ENCODE measurements around the gene XRCC4. TPM values are rescaled to one million over a fixed set of nuclear protein-coding genes. Genes with fewer than 3 reads are reported as not detected.

The XRCC4 gene
- total and polyA plus RNA-seq, 2 of the 13 experiments (the other 11 are each of a cell fraction or from before 2014, with no cell fraction given), result 2.8 to 12.6 TPM

DNA sequence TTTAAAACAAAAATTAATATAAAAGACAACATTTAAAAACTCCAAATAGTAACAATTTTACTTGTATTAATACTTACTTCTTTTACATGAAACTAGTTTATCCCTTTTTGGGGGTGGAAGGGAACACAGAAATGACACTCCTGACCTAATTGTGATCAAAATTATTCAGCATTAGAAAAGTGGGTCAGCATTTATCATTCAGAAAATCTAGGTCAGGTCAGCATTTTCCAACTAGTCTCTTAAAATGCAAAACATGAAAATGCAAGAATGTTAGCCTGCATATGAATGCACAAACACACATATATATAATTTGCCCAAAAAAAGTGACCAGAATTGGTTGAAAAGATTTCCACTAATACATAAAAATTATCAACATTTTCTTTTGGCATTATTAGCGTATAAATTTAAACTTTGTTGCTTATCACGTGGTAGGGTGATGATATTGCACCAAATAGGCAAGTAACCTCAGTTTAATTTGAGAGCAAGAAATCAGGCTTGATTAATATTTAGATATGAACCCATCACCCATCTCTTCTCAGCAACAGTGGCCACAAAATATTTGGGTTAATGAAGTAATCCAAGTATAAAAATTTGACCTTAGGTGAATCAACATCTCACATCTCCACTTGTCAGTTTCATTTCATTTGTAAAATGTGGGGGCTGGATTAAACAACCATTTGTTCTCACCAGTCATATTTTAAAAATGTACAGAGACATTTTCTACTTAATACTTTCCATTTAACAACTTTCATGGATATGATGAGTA lies 5.9 kb upstream of the XRCC4 start:
- no peak overlapping the region; the same call in 1 of the 2 replicates for H3K4me2 ChIP-seq (ENCODE audit: low read depth, low read length)
- peaks cover 0 to 1% of the 10 kb centered on the region in 2 experiments; a peak in 1 of 5 replicates for H3K36me3 ChIP-seq (replicated peaks in 1 of 2; ENCODE audit: control insufficient read depth in 1 of 2, insufficient read depth in 2 of 2, low read length in 2 of 2)
- peaks cover 9% of the 10 kb centered on the region for H4K20me1 ChIP-seq (ENCODE audit: insufficient read depth, low read length)
- peaks cover 68% of the 10 kb centered on the region for H3K4me1 ChIP-seq (ENCODE audit: insufficient read depth, low read length)
- ChIA-PET CTCF (ENCODE audit: low intra/inter-chr PET ratio, low total read pairs) (no interaction called here), POLR2A (no interaction called here)
- H3K79me2 ChIP-seq (ENCODE audit: insufficient read depth, low read length), result peaks cover 99% of the 10 kb centered on the region
- no peak overlapping the region for H3K4me3 ChIP-seq (replicated peaks in 1 of 3; ENCODE audit: insufficient read depth in 1 of 3, low read depth in 2 of 3, low read length in 3 of 3)
- in situ Hi-C loops (cut with HindIII; ENCODE audit: extremely low pct_ligation_motif_present, low pct_unique_long_range_greater_than_20kb), result no loop called here
- FAIRE-seq (no peak), ATAC-seq (no peak), DNase-seq (ENCODE audit: low spot score) (no peak)
- no peak overlapping the region for H2AFZ ChIP-seq (ENCODE audit: low read length)
- no TSS peak for BruUV-seq (replicated peaks)
- H3K9me3 ChIP-seq (ENCODE audit: low read length), result no peaks in the 10 kb centered on the region
- WGBS (ENCODE audit: low lambda C conversion rate), result 98% methylated on average over 2 of the region's 2 CpGs
- H3K27ac ChIP-seq (ENCODE audit: extremely low read length, insufficient read depth, low read length), result no peak overlapping the region
- intact Hi-C loops (cut with micrococcal nuclease; ENCODE audit: unreplicated experiment), result loop anchor here (10.0 kb wide), 1 partner anchor 717 kb away; no protein-coding TSS in a partner anchor
- H3K27me3 ChIP-seq (ENCODE audit: control insufficient read depth in 1 of 2, insufficient read depth in 2 of 2, low read length in 2 of 2), result no peaks in the 10 kb centered on the region; a peak in 1 of 5 replicates
- no peak overlapping the region for H3K9ac ChIP-seq (ENCODE audit: insufficient read depth, low read depth, low read length)
- TF ChIP-seq FOSL2 (CRISPR knock-in tag; IDR thresholded peaks at IDR 0.05) (no peak), MAFK (conservative IDR thresholded peaks at IDR 0.05 in 1 of 2, IDR thresholded peaks at IDR 0.05 in 1 of 2; ENCODE audit: low read length in 2 of 2) (peak in 1 of 2 experiments; percentile 62; a peak in 2 of 4 replicates), ZNF558 (CRISPR knock-in tag; IDR thresholded peaks at IDR 0.05; ENCODE audit: borderline replicate concordance) (no peak), THAP11 (CRISPR knock-in tag; IDR thresholded peaks at IDR 0.05) (no peak), ZNF230 (CRISPR knock-in tag; IDR thresholded peaks at IDR 0.05) (no peak), KDM2A (CRISPR knock-in tag; IDR thresholded peaks at IDR 0.05; ENCODE audit: borderline replicate concordance, low read depth) (no peak), HMGA1 (CRISPR knock-in tag; conservative IDR thresholded peaks at IDR 0.05) (no peak), MAFF (IDR thresholded peaks at IDR 0.05; ENCODE audit: low read depth, low read length) (peak; percentile 60), ZNF296 (CRISPR knock-in tag; conservative IDR thresholded peaks at IDR 0.05) (no peak), CEBPB (IDR thresholded peaks at IDR 0.05; ENCODE audit: borderline replicate concordance, low read depth, low read length) (no peak), ZMYM4 (CRISPR knock-in tag; IDR thresholded peaks at IDR 0.05) (no peak), RBFOX2 (IDR thresholded peaks at IDR 0.05; ENCODE audit: low read depth, low read length) (0 out of 2 replicates have a peak, but pooled peaks have one; percentile 11)
- TF ChIP-seq, protein P1, sequence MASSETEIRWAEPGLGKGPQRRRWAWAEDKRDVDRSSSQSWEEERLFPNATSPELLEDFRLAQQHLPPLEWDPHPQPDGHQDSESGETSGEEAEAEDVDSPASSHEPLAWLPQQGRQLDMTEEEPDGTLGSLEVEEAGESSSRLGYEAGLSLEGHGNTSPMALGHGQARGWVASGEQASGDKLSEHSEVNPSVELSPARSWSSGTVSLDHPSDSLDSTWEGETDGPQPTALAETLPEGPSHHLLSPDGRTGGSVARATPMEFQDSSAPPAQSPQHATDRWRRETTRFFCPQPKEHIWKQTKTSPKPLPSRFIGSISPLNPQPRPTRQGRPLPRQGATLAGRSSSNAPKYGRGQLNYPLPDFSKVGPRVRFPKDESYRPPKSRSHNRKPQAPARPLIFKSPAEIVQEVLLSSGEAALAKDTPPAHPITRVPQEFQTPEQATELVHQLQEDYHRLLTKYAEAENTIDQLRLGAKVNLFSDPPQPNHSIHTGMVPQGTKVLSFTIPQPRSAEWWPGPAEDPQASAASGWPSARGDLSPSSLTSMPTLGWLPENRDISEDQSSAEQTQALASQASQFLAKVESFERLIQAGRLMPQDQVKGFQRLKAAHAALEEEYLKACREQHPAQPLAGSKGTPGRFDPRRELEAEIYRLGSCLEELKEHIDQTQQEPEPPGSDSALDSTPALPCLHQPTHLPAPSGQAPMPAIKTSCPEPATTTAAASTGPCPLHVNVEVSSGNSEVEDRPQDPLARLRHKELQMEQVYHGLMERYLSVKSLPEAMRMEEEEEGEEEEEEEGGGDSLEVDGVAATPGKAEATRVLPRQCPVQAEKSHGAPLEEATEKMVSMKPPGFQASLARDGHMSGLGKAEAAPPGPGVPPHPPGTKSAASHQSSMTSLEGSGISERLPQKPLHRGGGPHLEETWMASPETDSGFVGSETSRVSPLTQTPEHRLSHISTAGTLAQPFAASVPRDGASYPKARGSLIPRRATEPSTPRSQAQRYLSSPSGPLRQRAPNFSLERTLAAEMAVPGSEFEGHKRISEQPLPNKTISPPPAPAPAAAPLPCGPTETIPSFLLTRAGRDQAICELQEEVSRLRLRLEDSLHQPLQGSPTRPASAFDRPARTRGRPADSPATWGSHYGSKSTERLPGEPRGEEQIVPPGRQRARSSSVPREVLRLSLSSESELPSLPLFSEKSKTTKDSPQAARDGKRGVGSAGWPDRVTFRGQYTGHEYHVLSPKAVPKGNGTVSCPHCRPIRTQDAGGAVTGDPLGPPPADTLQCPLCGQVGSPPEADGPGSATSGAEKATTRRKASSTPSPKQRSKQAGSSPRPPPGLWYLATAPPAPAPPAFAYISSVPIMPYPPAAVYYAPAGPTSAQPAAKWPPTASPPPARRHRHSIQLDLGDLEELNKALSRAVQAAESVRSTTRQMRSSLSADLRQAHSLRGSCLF (CRISPR knock-in tag; IDR thresholded peaks at IDR 0.05; ENCODE audit: borderline replicate concordance), result no peak
- TF ChIP-seq, protein P2, sequence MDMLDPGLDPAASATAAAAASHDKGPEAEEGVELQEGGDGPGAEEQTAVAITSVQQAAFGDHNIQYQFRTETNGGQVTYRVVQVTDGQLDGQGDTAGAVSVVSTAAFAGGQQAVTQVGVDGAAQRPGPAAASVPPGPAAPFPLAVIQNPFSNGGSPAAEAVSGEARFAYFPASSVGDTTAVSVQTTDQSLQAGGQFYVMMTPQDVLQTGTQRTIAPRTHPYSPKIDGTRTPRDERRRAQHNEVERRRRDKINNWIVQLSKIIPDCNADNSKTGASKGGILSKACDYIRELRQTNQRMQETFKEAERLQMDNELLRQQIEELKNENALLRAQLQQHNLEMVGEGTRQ (IDR thresholded peaks at IDR 0.05; ENCODE audit: low read depth, low read length), result no peak
- TF ChIP-seq, protein P2 (CRISPR knock-in tag; IDR thresholded peaks at IDR 0.05; ENCODE audit: borderline replicate concordance), result no peak
- TF ChIP-seq, protein P3, sequence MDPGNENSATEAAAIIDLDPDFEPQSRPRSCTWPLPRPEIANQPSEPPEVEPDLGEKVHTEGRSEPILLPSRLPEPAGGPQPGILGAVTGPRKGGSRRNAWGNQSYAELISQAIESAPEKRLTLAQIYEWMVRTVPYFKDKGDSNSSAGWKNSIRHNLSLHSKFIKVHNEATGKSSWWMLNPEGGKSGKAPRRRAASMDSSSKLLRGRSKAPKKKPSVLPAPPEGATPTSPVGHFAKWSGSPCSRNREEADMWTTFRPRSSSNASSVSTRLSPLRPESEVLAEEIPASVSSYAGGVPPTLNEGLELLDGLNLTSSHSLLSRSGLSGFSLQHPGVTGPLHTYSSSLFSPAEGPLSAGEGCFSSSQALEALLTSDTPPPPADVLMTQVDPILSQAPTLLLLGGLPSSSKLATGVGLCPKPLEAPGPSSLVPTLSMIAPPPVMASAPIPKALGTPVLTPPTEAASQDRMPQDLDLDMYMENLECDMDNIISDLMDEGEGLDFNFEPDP (CRISPR knock-in tag; conservative IDR thresholded peaks at IDR 0.05), result no peak
